HepG2 (cell line): Measurements from ENCODE around the gene PLXNB2. TPM values are rescaled to one million over a fixed set of nuclear protein-coding genes. Genes with fewer than 3 reads are reported as not detected.
A peak's percentile ranks its signal among the peaks of the same experiment; 100 is the strongest.

Source experiments
- CBX5 ChIP-seq: sonication (generic); formaldehyde crosslinking; IDR thresholded peaks from 2 replicates; pipeline ENCODE4 v1.4.0; 2020; ENCODE audit warnings: missing genetic modification reagents, borderline replicate concordance
- GTF2F1 ChIP-seq: fragments of 150-350 bp; IDR thresholded peaks from 2 replicates; pipeline ENCODE4 v1.6.1; 2014; ENCODE audit warnings: low read length
- HCFC1 ChIP-seq: fragments of 150-350 bp; IDR thresholded peaks from 2 replicates; pipeline ENCODE4 v1.6.1; 2014; ENCODE audit warnings: low read depth, low read length
- HINFP ChIP-seq: sonication (generic); formaldehyde crosslinking; IDR thresholded peaks from 2 replicates; pipeline ENCODE4 v1.4.0; 2020; ENCODE audit warnings: low read depth, mild to moderate bottlenecking, missing genetic modification reagents
- HOXA9 ChIP-seq: sonication (generic); formaldehyde crosslinking; IDR thresholded peaks from 2 replicates; pipeline ENCODE4 v1.8.1; 2022; ENCODE audit warnings: missing genetic modification reagents, mild to moderate bottlenecking, moderate library complexity, borderline replicate concordance
- JUNB ChIP-seq: sonication (generic); formaldehyde crosslinking; IDR thresholded peaks from 2 replicates; pipeline ENCODE4 v1.8.0; 2022; ENCODE audit warnings: missing genetic modification reagents, mild to moderate bottlenecking, borderline replicate concordance
- MXD4 ChIP-seq: IDR thresholded peaks from 2 replicates; pipeline ENCODE4 v1.6.1; 2016; ENCODE audit warnings: mild to moderate bottlenecking, missing biosample characterization, missing genetic modification reagents
- MYC ChIP-seq: sonication (generic); formaldehyde crosslinking; IDR thresholded peaks from 2 replicates; pipeline ENCODE4 v1.9.0; 2021; ENCODE audit warnings: missing genetic modification reagents, borderline replicate concordance
- NFE2L2 ChIP-seq: fragments of 150-350 bp; IDR thresholded peaks from 2 replicates; pipeline ENCODE4 v1.6.1; 2014; ENCODE audit warnings: low read length
- PHF5A ChIP-seq: IDR thresholded peaks from one replicate; pipeline ENCODE4 v1.6.1; 2018; ENCODE audit warnings: low read depth, missing genetic modification reagents; ENCODE audit not compliant: unreplicated experiment
- RAD21 ChIP-seq: fragments of 450-650 bp; formaldehyde crosslinking; IDR thresholded peaks from 2 replicates; pipeline ENCODE4 v1.5.0; 2020; ENCODE audit warnings: mild to moderate bottlenecking
- RFXANK ChIP-seq: IDR thresholded peaks from 2 replicates; pipeline ENCODE4 v1.6.1; 2016
- SKIL ChIP-seq: sonication (generic); formaldehyde crosslinking; IDR thresholded peaks from 2 replicates; pipeline ENCODE4 v1.8.0; 2022; ENCODE audit warnings: missing genetic modification reagents, mild to moderate bottlenecking, moderate library complexity, borderline replicate concordance
- TEAD3 ChIP-seq: optimal IDR thresholded peaks from 2 replicates; pipeline ENCODE3; 2016; ENCODE audit warnings: borderline replicate concordance
- XRCC5 ChIP-seq: fragments of 200-400 bp; formaldehyde crosslinking; optimal IDR thresholded peaks from 2 replicates; pipeline ENCODE3; 2017; ENCODE audit warnings: mild to moderate bottlenecking, low read length
- ZBTB49 ChIP-seq: sonication (generic); formaldehyde crosslinking; IDR thresholded peaks from 2 replicates; pipeline ENCODE4 v1.4.0; 2020; ENCODE audit warnings: missing genetic modification reagents, borderline replicate concordance
- ZFP36L2 ChIP-seq: sonication (generic); formaldehyde crosslinking; IDR thresholded peaks from 2 replicates; pipeline ENCODE4 v1.4.0; 2020; ENCODE audit warnings: missing genetic modification reagents
- ZNF501 ChIP-seq: sonication (generic); formaldehyde crosslinking; IDR thresholded peaks from 2 replicates; pipeline ENCODE4 v1.5.1; 2020; ENCODE audit warnings: mild to moderate bottlenecking, moderate library complexity, missing genetic modification reagents
- ZSCAN22 ChIP-seq: sonication (generic); formaldehyde crosslinking; IDR thresholded peaks from 2 replicates; pipeline ENCODE4 v1.4.0; 2020; ENCODE audit warnings: mild to moderate bottlenecking, missing genetic modification reagents
- polyA plus RNA-seq, 8 experiments: library from polyadenylated mRNA; depleted of rRNA in 3 of 8; stranded (reverse) in 7 of 8; unstranded in 1 of 8; fragments of >200 nt; fragmentation: Illumina TruSeq in 4 of 8; extraction: Trizol in 4 of 8; gene quantifications; 2 replicates each; pipeline versions ENCODE4 v1.2.1 to v1.2.3, GENCODE V29; 2011 to 2016; ENCODE audit warnings: low read depth in 4 of 8, missing spikeins in 1 of 8, mixed read lengths in 1 of 8; ENCODE audit not compliant: insufficient read depth in 1 of 8
- total RNA-seq, 5 experiments: library from RNA; depleted of rRNA; stranded (reverse); fragments of >200 nt; fragmentation: Illumina TruSeq; extraction: Trizol; gene quantifications; 2 replicates each; pipeline ENCODE4 v1.2.3, GENCODE V29; 2016; ENCODE audit warnings: low read depth in 1 of 5
- TF ChIP-seq, protein P1 (sequence below): sonication (generic); formaldehyde crosslinking; IDR thresholded peaks from 2 replicates; pipeline ENCODE4 v1.8.1; 2023; ENCODE audit warnings: mild to moderate bottlenecking, inconsistent platforms, moderate library complexity, missing genetic modification reagents, borderline replicate concordance
- TF ChIP-seq, protein P2 (sequence below): sonication (generic); formaldehyde crosslinking; IDR thresholded peaks from 2 replicates; pipeline ENCODE4 v1.5.0; 2020; ENCODE audit warnings: mild to moderate bottlenecking, missing genetic modification reagents

The PLXNB2 gene
- total and polyA plus RNA-seq, 2 of the 13 experiments (the other 11 are each of a cell fraction or from before 2014, with no cell fraction given) = 32.6 to 68.9 TPM

GRCh38 chr22:50341977-50342650 is 34.7 kb upstream of the PLXNB2 start (continued):
- TF ChIP-seq MYC (CRISPR knock-in tag) = peak; percentile 64; the same call in 1 of the 2 replicates
- TF ChIP-seq MXD4 (CRISPR knock-in tag) = no peak
- TF ChIP-seq, protein P1, sequence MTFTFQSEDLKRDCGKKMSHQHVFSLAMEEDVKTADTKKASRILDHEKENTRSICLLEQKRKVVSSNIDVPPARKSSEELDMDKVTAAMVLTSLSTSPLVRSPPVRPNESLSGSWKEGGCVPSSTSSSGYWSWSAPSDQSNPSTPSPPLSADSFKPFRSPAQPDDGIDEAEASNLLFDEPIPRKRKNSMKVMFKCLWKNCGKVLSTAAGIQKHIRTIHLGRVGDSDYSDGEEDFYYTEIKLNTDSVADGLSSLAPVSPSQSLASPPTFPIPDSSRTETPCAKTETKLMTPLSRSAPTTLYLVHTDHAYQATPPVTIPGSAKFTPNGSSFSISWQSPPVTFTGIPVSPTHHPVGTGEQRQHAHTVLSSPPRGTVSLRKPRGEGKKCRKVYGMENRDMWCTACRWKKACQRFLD (CRISPR knock-in tag) = no peak
- TF ChIP-seq NFE2L2 = no peak
- no peak for TF ChIP-seq JUNB (CRISPR knock-in tag)
- TF ChIP-seq CBX5 = peak; percentile 18; the same call in 1 of the 2 replicates
- TF ChIP-seq, protein P2, sequence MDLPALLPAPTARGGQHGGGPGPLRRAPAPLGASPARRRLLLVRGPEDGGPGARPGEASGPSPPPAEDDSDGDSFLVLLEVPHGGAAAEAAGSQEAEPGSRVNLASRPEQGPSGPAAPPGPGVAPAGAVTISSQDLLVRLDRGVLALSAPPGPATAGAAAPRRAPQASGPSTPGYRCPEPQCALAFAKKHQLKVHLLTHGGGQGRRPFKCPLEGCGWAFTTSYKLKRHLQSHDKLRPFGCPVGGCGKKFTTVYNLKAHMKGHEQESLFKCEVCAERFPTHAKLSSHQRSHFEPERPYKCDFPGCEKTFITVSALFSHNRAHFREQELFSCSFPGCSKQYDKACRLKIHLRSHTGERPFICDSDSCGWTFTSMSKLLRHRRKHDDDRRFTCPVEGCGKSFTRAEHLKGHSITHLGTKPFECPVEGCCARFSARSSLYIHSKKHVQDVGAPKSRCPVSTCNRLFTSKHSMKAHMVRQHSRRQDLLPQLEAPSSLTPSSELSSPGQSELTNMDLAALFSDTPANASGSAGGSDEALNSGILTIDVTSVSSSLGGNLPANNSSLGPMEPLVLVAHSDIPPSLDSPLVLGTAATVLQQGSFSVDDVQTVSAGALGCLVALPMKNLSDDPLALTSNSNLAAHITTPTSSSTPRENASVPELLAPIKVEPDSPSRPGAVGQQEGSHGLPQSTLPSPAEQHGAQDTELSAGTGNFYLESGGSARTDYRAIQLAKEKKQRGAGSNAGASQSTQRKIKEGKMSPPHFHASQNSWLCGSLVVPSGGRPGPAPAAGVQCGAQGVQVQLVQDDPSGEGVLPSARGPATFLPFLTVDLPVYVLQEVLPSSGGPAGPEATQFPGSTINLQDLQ (CRISPR knock-in tag) = no peak
- TF ChIP-seq ZBTB49 (CRISPR knock-in tag) = no peak
- TF ChIP-seq TEAD3 (CRISPR knock-in tag) = peak; percentile 50
- peak; percentile 26; the same call in 1 of the 2 replicates for TF ChIP-seq ZNF501 (CRISPR knock-in tag)
- TF ChIP-seq HOXA9 (CRISPR knock-in tag) = no peak
- TF ChIP-seq RAD21 = peak; percentile 92
- TF ChIP-seq SKIL (CRISPR knock-in tag) = no peak
- TF ChIP-seq ZSCAN22 (CRISPR knock-in tag) = no peak
- no peak for TF ChIP-seq PHF5A
- TF ChIP-seq ZFP36L2 (CRISPR knock-in tag) = no peak
- TF ChIP-seq XRCC5 = peak; percentile 93
- TF ChIP-seq HINFP (CRISPR knock-in tag) = no peak
- TF ChIP-seq RFXANK (CRISPR knock-in tag) = no peak
- no peak for TF ChIP-seq HCFC1
- TF ChIP-seq GTF2F1 = no peak
